H9 (cell line): ENCODE measurements around the gene MARK2. TPM values are rescaled to one million over a fixed set of nuclear protein-coding genes. Genes with fewer than 3 reads are reported as not detected.

ENCODE experiments used
- DNase-seq: peaks from one replicate; pipeline ENCODE4 v3.0.0-alpha.2; 2017
- H2AFZ ChIP-seq: one replicate; pipeline ENCODE4 v1.6.1; 2013; ENCODE audit warnings: mild to moderate bottlenecking, low read length, control low read depth, moderate library complexity
- H2AK5ac ChIP-seq: 2 replicates; pipeline ENCODE4 v1.6.1; 2013; ENCODE audit warnings: low read length, control low read depth, mixed read lengths; ENCODE audit not compliant: insufficient read length
- H2BK120ac ChIP-seq: one replicate; pipeline ENCODE4 v1.6.1; 2013; ENCODE audit warnings: low read depth, mild to moderate bottlenecking, low read length, control low read depth, inconsistent platforms; ENCODE audit not compliant: poor library complexity, severe bottlenecking
- H2BK12ac ChIP-seq: 2 replicates; pipeline ENCODE4 v1.6.1; 2013; ENCODE audit warnings: low read length, control low read depth, mixed read lengths, low read depth; ENCODE audit not compliant: insufficient read length
- H2BK15ac ChIP-seq: 2 replicates; pipeline ENCODE4 v1.6.1; 2013; ENCODE audit warnings: low read depth, low read length, control low read depth
- H2BK20ac ChIP-seq: one replicate; pipeline ENCODE4 v1.6.1; 2013; ENCODE audit warnings: low read depth, mild to moderate bottlenecking, low read length, control low read depth, inconsistent platforms; ENCODE audit not compliant: poor library complexity, severe bottlenecking
- H2BK5ac ChIP-seq: 2 replicates; pipeline ENCODE4 v1.6.1; 2013; ENCODE audit warnings: low read length, control low read depth, mixed read lengths; ENCODE audit not compliant: insufficient read length
- H3K14ac ChIP-seq: 2 replicates; pipeline ENCODE4 v1.6.1; 2013; ENCODE audit warnings: low read length, control low read depth; ENCODE audit not compliant: insufficient read depth
- H3K18ac ChIP-seq: 2 replicates; pipeline ENCODE4 v1.6.1; 2013; ENCODE audit warnings: low read depth, mild to moderate bottlenecking, mixed read lengths, low read length, control low read depth; ENCODE audit not compliant: insufficient read length
- H3K23ac ChIP-seq: 2 replicates; pipeline ENCODE4 v1.6.1; 2013; ENCODE audit warnings: low read length, control low read depth, mixed read lengths, low read depth; ENCODE audit not compliant: insufficient read length
- H3K23me2 ChIP-seq: 2 replicates; pipeline ENCODE4 v1.6.1; 2013; ENCODE audit warnings: low read depth, mild to moderate bottlenecking, mixed read lengths, low read length, control low read depth; ENCODE audit not compliant: insufficient read length, poor library complexity, severe bottlenecking
- H3K27ac ChIP-seq: 2 replicates; pipeline ENCODE4 v1.5.1; 2013; ENCODE audit warnings: low read length, control low read depth, mixed read lengths, low read depth; ENCODE audit not compliant: insufficient read length
- H3K27me3 ChIP-seq: 2 replicates; pipeline ENCODE4 v1.6.1; 2013; ENCODE audit warnings: low read length, control low read depth, inconsistent platforms; ENCODE audit not compliant: insufficient read depth
- H3K4ac ChIP-seq: 2 replicates; pipeline ENCODE4 v1.6.1; 2013; ENCODE audit warnings: low read depth, mild to moderate bottlenecking, control low read depth, inconsistent platforms, low read length, moderate library complexity
- H3K4me1 ChIP-seq: 2 replicates; pipeline ENCODE4 v1.6.1; 2013; ENCODE audit warnings: low read length, control low read depth, inconsistent platforms; ENCODE audit not compliant: insufficient read depth
- H3K4me2 ChIP-seq: 2 replicates; pipeline ENCODE4 v1.6.1; 2013; ENCODE audit warnings: low read length, control low read depth, mixed read lengths; ENCODE audit not compliant: insufficient read length, insufficient read depth
- H3K56ac ChIP-seq: 2 replicates; pipeline ENCODE4 v1.6.1; 2013; ENCODE audit warnings: low read depth, mild to moderate bottlenecking, mixed read lengths, low read length, control low read depth; ENCODE audit not compliant: insufficient read length
- H3K79me1 ChIP-seq: 2 replicates; pipeline ENCODE4 v1.6.1; 2013; ENCODE audit warnings: low read depth, mild to moderate bottlenecking, moderate library complexity, low read length, control low read depth, inconsistent platforms; ENCODE audit not compliant: insufficient read depth, poor library complexity, severe bottlenecking
- H3K79me2 ChIP-seq: 2 replicates; pipeline ENCODE4 v1.6.1; 2013; ENCODE audit warnings: low read length, control low read depth, inconsistent platforms; ENCODE audit not compliant: insufficient read depth
- H3K9ac ChIP-seq: 2 replicates; pipeline ENCODE4 v1.6.1; 2013; ENCODE audit warnings: low read length, control low read depth, mixed read lengths; ENCODE audit not compliant: insufficient read length; ENCODE audit errors: extremely low read depth
- H3K9me3 ChIP-seq: one replicate; pipeline ENCODE4 v1.6.1; 2013; ENCODE audit warnings: low read depth, low read length, inconsistent platforms; ENCODE audit not compliant: control insufficient read depth
- H3T11ph ChIP-seq: one replicate; pipeline ENCODE4 v1.6.1; 2013; ENCODE audit warnings: mild to moderate bottlenecking, low read length, control low read depth, inconsistent platforms
- H4K20me1 ChIP-seq: one replicate; pipeline ENCODE4 v1.6.1; 2013; ENCODE audit not compliant: control insufficient read depth, insufficient read length, insufficient read depth
- H4K5ac ChIP-seq: 2 replicates; pipeline ENCODE4 v1.6.1; 2013; ENCODE audit warnings: low read depth, mild to moderate bottlenecking, mixed read lengths, low read length, control low read depth; ENCODE audit not compliant: insufficient read length
- H4K8ac ChIP-seq: replicated peaks from 2 replicates; pipeline ENCODE4 v1.6.1; 2013; ENCODE audit warnings: low read length, control low read depth, mixed read lengths, low read depth; ENCODE audit not compliant: insufficient read length
- H4K91ac ChIP-seq: 2 replicates; pipeline ENCODE4 v1.6.1; 2013; ENCODE audit warnings: low read depth, mild to moderate bottlenecking, moderate library complexity, mixed read lengths, low read length, control low read depth; ENCODE audit not compliant: insufficient read length
- H3K27ac Mint-ChIP-seq, 3 experiments: 2 replicates in 2 of 3; 3 replicates in 1 of 3; pipeline ENCODE4 v1.8.0; 2020 to 2021; ENCODE audit warnings: mixed read lengths in 3 of 3, mild to moderate bottlenecking in 1 of 3, moderate library complexity in 1 of 3
- H3K27me3 Mint-ChIP-seq: 2 replicates; pipeline ENCODE4 v1.8.0; 2021; ENCODE audit warnings: low read depth, mild to moderate bottlenecking, moderate library complexity, mixed read lengths
- H3K36me3 Mint-ChIP-seq, 3 experiments: 2 replicates in 2 of 3; 3 replicates in 1 of 3; pipeline ENCODE4 v1.8.0; 2020 to 2021; ENCODE audit warnings: low read depth in 3 of 3, mixed read lengths in 3 of 3; ENCODE audit not compliant: insufficient read depth in 1 of 3
- H3K4me1 Mint-ChIP-seq, 2 experiments: 2 replicates each; pipeline ENCODE4 v1.8.0; 2020; ENCODE audit warnings: mixed read lengths in 2 of 2
- H3K4me3 Mint-ChIP-seq, 2 experiments: 2 replicates in 1 of 2; 3 replicates in 1 of 2; pipeline ENCODE4 v1.8.0; 2020 to 2021; ENCODE audit warnings: mild to moderate bottlenecking in 2 of 2, mixed read lengths in 2 of 2, moderate library complexity in 1 of 2
- H3K9me3 Mint-ChIP-seq, 2 experiments: 2 replicates in 1 of 2; 3 replicates in 1 of 2; pipeline ENCODE4 v1.8.0; 2020; ENCODE audit warnings: mild to moderate bottlenecking in 2 of 2, mixed read lengths in 2 of 2, moderate library complexity in 1 of 2
- CTCF ChIP-seq: fragments of 200-600 bp; sonication (generic); conservative IDR thresholded peaks from 3 replicates; pipeline ENCODE4 v1.8.0; 2021; ENCODE audit warnings: antibody characterized with exemption, mild to moderate bottlenecking
- WGBS: extraction: QIAGEN DNeasy Blood & Tissue Kit; methylation state at CpG from one replicate; pipeline ENCODE4 v1.1.7; 2013; ENCODE audit warnings: missing lambda C conversion rate, low lambda C conversion rate, mixed read lengths; ENCODE audit not compliant: insufficient read length; ENCODE audit errors: extremely low coverage; 5-methylcytosine and 5-hydroxymethylcytosine counted together
- total RNA-seq: library from RNA; stranded (reverse); gene quantifications from 2 replicates; pipeline ENCODE4 v1.2.1, GENCODE V29; 2021

MARK2 gene
- total RNA-seq, 1 experiment from 2014 or later = 45.7 TPM

- peak overlapping the region in 1 of 3 experiments; percentile 34; a peak in 2 of 7 replicates for H3K27ac Mint-ChIP-seq
- Histone ChIP-seq H2BK15ac (no peak overlapping the region), H3K18ac (no peak overlapping the region), H4K91ac (no peak overlapping the region), H3K79me1 (no peaks in the 10 kb centered on the region), H2BK5ac (no peak overlapping the region), H4K20me1 (no peaks in the 10 kb centered on the region), H3K4ac (no peak overlapping the region), H3K56ac (no peak overlapping the region), H4K5ac (no peak overlapping the region), H3K4me1 (no peaks in the 10 kb centered on the region), H2AK5ac (no peak overlapping the region), H3K79me2 (no peaks in the 10 kb centered on the region), H3K23ac (no peak overlapping the region), H2AFZ (no peak overlapping the region), H3K27ac (no peak overlapping the region), H3K9me3 (no peaks in the 10 kb centered on the region), H2BK12ac (no peak overlapping the region), H3T11ph (no peak overlapping the region), H3K23me2 (no peaks in the 10 kb centered on the region), H3K27me3 (no peaks in the 10 kb centered on the region), H4K8ac (no peak overlapping the region), H3K14ac (no peak overlapping the region), H2BK20ac (no peak overlapping the region), H3K9ac (no peak overlapping the region), H3K4me2 (no peak overlapping the region), H2BK120ac (no peak overlapping the region)
- H3K4me1 Mint-ChIP-seq = peaks cover 7 to 21% of the 10 kb centered on the region in 2 experiments
- H3K27me3 Mint-ChIP-seq = no peaks in the 10 kb centered on the region
- H3K36me3 Mint-ChIP-seq = peaks cover 38 to 90% (median 89%) of the 10 kb centered on the region in 3 experiments; a peak in 6 of 7 replicates
- WGBS = no CpG with 5 or more reads among the region's 3 CpGs
- DNase-seq = no peak
- no peaks in the 10 kb centered on the region for H3K9me3 Mint-ChIP-seq
- H3K4me3 Mint-ChIP-seq = no peak overlapping the region
- peak; percentile 61 for TF ChIP-seq CTCF
Measured at GRCh38 chr11:63901660-63902059, 62.8 kb downstream of the MARK2 start.
